GM13977 (cell line): ENCODE measurements around the gene SPOPL.

Source experiments
- DNase-seq: peaks from one replicate; pipeline ENCODE4 v3.0.0; 2012; ENCODE audit warnings: low spot score
- in situ Hi-C: fragments of 300-500 bp; cut with MboI; formaldehyde crosslinking; loops from one replicate; pipeline ENCODE4 v1.12.0; 2022; ENCODE audit warnings: low sequenced_read_pairs, low pct_unique_long_range_greater_than_20kb, mixed read lengths, inconsistent platforms; ENCODE audit not compliant: unreplicated experiment
- TF ChIP-seq, protein P1 (sequence below): IDR thresholded peaks from 2 replicates; pipeline ENCODE4 v1.5.1; 2012; ENCODE audit warnings: mild to moderate bottlenecking, control low read depth; ENCODE audit not compliant: insufficient read depth; ENCODE audit errors: extremely low read depth, missing control alignments

SPOPL gene

DNA sequence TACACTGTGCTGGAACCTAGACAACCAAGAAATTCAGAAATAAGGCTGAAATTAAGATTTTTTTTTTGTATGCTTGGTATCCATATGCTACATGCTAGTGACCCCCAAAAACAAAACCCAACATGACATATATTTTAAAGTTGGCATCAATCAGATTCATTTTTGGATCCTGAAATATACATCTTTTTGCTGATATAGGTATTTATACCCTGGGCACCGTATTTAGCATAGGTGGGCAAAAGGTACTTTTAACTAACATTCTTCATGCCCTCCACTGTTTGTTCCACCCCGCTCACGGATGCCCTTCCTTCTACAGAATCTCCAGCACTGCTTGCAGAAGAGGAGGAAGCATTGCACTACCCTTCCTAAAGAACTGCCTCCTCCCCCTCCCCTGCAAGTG lies 52.6 kb downstream of the SPOPL start:
- TF ChIP-seq, protein P1, sequence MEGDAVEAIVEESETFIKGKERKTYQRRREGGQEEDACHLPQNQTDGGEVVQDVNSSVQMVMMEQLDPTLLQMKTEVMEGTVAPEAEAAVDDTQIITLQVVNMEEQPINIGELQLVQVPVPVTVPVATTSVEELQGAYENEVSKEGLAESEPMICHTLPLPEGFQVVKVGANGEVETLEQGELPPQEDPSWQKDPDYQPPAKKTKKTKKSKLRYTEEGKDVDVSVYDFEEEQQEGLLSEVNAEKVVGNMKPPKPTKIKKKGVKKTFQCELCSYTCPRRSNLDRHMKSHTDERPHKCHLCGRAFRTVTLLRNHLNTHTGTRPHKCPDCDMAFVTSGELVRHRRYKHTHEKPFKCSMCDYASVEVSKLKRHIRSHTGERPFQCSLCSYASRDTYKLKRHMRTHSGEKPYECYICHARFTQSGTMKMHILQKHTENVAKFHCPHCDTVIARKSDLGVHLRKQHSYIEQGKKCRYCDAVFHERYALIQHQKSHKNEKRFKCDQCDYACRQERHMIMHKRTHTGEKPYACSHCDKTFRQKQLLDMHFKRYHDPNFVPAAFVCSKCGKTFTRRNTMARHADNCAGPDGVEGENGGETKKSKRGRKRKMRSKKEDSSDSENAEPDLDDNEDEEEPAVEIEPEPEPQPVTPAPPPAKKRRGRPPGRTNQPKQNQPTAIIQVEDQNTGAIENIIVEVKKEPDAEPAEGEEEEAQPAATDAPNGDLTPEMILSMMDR = no peak
- in situ Hi-C loops = no loop called here
- DNase-seq = no peak

DNA sequence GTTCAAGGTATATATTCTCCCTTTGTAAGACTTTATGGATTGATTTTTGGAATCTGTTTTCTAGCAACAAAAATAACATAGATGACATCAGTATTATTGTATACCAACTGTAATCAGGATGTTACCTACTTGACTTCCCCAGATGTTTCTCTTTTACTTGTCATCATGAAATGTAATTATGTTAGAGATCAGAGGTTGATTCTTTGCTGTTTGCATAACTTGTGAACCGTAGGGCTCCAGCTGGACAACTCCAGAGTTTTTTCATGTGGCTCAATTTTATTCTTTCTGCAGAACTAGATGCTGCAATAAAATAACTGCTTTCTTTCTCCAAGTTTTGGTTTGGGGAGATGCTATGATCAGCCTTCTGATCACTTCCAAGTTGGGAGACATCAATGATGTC lies 58.1 kb downstream of the SPOPL start:
- TF ChIP-seq, protein P1 = no peak
- no peak for DNase-seq
- in situ Hi-C loops = no loop called here

GRCh38 chr2:138564586-138565229 lies 63.1 kb downstream of the SPOPL start:
- TF ChIP-seq, protein P1 = no peak
- no peak for DNase-seq
- in situ Hi-C loops = no loop called here

DNA sequence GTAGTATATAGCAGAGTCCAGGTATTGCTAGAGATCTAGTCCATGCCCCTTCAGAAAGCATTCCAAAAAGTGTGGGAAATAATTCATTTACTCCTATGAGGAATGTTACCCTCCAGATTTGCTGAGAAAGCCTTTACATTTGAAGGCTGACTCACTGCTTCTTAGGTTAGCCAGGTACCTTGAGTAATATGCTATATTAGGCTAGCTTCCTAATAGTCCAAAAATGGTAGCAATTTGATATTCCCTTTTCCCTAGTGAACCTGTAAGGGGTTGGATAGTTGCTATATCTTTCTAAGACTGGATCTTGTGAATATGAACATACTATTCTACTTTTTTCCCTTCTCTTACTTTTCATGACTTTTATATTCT lies 63.6 kb downstream of the SPOPL start:
- TF ChIP-seq, protein P1 = no peak
- in situ Hi-C loops = no loop called here
- no peak for DNase-seq

DNA sequence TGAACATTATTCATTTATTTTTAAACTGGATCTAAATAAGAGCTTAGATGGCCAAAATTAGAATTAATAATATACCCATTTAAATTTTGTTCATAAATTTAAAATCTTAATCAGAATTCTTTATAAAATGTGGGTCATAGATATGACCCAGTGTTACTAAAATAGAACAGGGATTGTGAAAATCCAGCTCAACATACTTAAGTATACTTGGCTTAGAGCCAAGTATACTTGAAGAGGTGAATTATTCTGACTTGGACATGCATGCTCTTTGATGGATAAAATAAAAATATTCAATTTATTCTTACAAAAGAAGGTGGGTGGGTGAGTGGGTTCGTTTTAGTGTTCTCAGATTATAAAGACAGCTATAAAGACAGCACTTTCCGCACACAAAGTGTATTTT lies 70.7 kb downstream of the SPOPL start:
- TF ChIP-seq, protein P1 = no peak
- in situ Hi-C loops = no loop called here
- no peak for DNase-seq

DNA sequence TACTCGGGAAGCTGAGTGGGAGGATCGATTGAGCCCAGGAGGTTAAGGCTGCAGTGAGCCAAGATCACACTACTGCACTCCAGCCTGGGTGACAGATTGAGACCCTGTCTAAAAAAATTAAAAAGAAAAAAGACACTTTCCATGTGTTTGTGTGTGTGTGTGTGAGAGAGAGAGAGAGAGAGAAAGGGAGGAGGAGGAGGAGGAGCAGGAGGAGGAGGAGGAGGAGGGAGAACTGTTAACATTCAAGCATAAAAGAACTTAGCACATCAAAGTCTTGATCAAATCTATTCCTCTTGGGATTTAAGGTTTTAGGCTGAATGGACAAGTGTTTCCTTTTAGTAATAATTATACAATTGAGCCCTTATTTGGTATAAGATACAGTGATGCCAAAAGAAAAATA lies 75.5 kb downstream of the SPOPL start:
- in situ Hi-C loops = no loop called here
- TF ChIP-seq, protein P1 = no peak
- DNase-seq = no peak
